GM18526 (cell line): Measurements from ENCODE around the gene MCEMP1.

Experiments used
- POLR2A ChIP-seq: IDR thresholded peaks from 3 replicates; pipeline ENCODE4 v1.6.1; 2011; ENCODE audit not compliant: insufficient read length; ENCODE audit errors: extremely low read depth

Gene MCEMP1

GRCh38 chr19:7678971-7679751 is 2.3 kb downstream of the MCEMP1 start:
- no peak for TF ChIP-seq POLR2A

GRCh38 chr19:7679771-7680605 is 3.1 kb downstream of the MCEMP1 start:
- TF ChIP-seq POLR2A, result no peak

GRCh38 chr19:7680606-7681339 is 3.9 kb downstream of the MCEMP1 start, which contains the start of gene TRAPPC5:
TSS of gene TRAPPC5 (plus strand) at chr19:7680833. CDS start at chr19:7682254, 1,421 bp downstream.
- TF ChIP-seq POLR2A, result peak; percentile 72

GRCh38 chr19:7681340-7682174 is 4.7 kb downstream of the MCEMP1 start:
- peak; percentile 41 for TF ChIP-seq POLR2A

- TF ChIP-seq POLR2A, result no peak
These were observed 5.4 kb downstream of the MCEMP1 start for GRCh38 chr19:7682175-7682855.

- no peak for TF ChIP-seq POLR2A
These were observed 8.9 kb downstream of the MCEMP1 start for GRCh38 chr19:7685546-7686445.

GRCh38 chr19:7687177-7687576 is 10.3 kb downstream of the MCEMP1 start:
- TF ChIP-seq POLR2A, result peak; percentile 32

- TF ChIP-seq POLR2A, result peak; percentile 3
These were observed 12.3 kb downstream of the MCEMP1 start for GRCh38 chr19:7689165-7689564.

GRCh38 chr19:7690779-7691258 is 13.9 kb downstream of the MCEMP1 start:
- TF ChIP-seq POLR2A, result no peak

GRCh38 chr19:7691497-7691896 is 14.6 kb downstream of the MCEMP1 start:
- no peak for TF ChIP-seq POLR2A

- TF ChIP-seq POLR2A, result no peak
These were observed 15.7 kb downstream of the MCEMP1 start for GRCh38 chr19:7692417-7693088.

GRCh38 chr19:7694499-7694898 is 17.6 kb downstream of the MCEMP1 start:
- TF ChIP-seq POLR2A, result no peak
